Large intestine (tissue), 3 donors: ENCODE measurements around the gene CD226. TPM values are rescaled to one million over a fixed set of nuclear protein-coding genes. Genes with fewer than 3 reads are reported as not detected.
"Not testable (repeated sequence)": the region's sequence is repeated elsewhere in the genome, so short reads cannot be mapped to it uniquely, and the experiment has no call there.

Experiments
- DNase-seq, 2 donors: peaks; one replicate each; pipeline versions ENCODE4 v3.0.0 to v3.0.0-alpha.2; 2013
- H3K27ac ChIP-seq: one replicate; pipeline ENCODE4 v1.5.1; 2013; ENCODE audit warnings: low read length
- H3K27me3 ChIP-seq: 2 replicates; pipeline ENCODE4 v1.6.1; 2013; ENCODE audit warnings: low read length; ENCODE audit not compliant: control insufficient read depth, insufficient read depth
- H3K36me3 ChIP-seq: 2 replicates; pipeline ENCODE4 v1.6.1; 2013; ENCODE audit warnings: low read length; ENCODE audit not compliant: control insufficient read depth, insufficient read depth
- H3K4me1 ChIP-seq: one replicate; pipeline ENCODE4 v1.6.1; 2013; ENCODE audit warnings: low read length; ENCODE audit not compliant: control insufficient read depth, insufficient read depth
- H3K4me3 ChIP-seq: one replicate; pipeline ENCODE4 v1.5.1; 2013; ENCODE audit warnings: low read length
- H3K9me3 ChIP-seq: one replicate; pipeline ENCODE4 v1.6.1; 2013; ENCODE audit warnings: mild to moderate bottlenecking, low read depth, low read length, moderate library complexity; ENCODE audit not compliant: control insufficient read depth
- WGBS: methylation state at CpG from one replicate; pipeline ENCODE4 v1.1.5; 2013; ENCODE audit warnings: low lambda C conversion rate; ENCODE audit not compliant: insufficient coverage; 5-methylcytosine and 5-hydroxymethylcytosine counted together
- polyA plus RNA-seq: library from polyadenylated mRNA; unstranded; fragments of 120-200 nt; gene quantifications from one replicate; pipeline ENCODE4 v1.2.1, GENCODE V29; 2013

The CD226 gene
- polyA plus RNA-seq, 1 donor = 1.6 TPM

DNA sequence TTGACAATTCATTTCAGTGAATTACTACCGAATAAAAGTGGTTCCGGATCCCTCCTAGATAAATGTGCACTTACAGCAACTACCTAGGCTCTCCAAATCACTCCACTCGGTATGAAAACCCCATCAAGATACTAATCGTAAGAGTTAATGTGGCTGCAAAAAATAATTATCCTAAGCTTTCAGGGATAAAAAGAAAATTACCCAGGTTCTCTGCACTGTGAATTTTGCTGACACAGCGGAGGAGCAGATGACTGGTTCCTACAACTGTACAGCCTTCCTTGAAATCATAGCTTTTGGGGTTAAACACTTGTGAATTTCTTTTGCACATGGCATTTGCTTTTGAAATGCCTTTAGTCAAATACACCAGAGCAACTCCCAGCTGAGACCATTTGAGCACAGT is 104.7 kb downstream of the CD226 start:
- no peaks in the 10 kb centered on the region for H3K9me3 ChIP-seq
- no peak overlapping the region for H3K4me3 ChIP-seq
- no peaks in the 10 kb centered on the region for H3K4me1 ChIP-seq
- 100% methylated on average over 1 of the region's 5 CpGs for WGBS
- H3K36me3 ChIP-seq = no peaks in the 10 kb centered on the region
- no peak for DNase-seq
- no peaks in the 10 kb centered on the region for H3K27me3 ChIP-seq
- no peak overlapping the region for H3K27ac ChIP-seq

DNA sequence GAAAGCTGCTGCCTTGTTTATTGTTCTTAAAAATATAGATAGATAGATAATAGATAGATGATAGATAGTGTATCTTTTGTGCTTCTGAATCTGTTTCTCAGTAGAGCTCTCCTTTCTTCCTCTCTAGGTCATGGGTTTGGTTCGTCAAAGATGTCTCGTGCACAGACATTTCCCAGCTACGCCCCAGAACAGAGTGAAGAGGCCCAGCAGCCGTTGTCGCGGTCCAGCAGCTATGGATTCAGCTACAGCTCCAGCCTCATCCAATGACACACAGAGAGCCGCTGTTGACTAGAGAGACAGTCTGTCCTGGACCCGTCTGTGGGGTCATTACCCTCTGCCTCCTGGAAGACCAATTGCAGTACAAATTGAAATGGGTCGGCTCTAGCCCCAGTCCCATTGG is 106.6 kb downstream of the CD226 start:
- DNase-seq = no peak
- no peak overlapping the region for H3K27ac ChIP-seq
- H3K27me3 ChIP-seq = no peaks in the 10 kb centered on the region
- no peaks in the 10 kb centered on the region for H3K4me1 ChIP-seq
- H3K9me3 ChIP-seq = no peaks in the 10 kb centered on the region
- no CpG with 5 or more reads among the region's 9 CpGs for whole genome bisulfite sequencing
- H3K36me3 ChIP-seq = no peaks in the 10 kb centered on the region
- H3K4me3 ChIP-seq = no peak overlapping the region

DNA sequence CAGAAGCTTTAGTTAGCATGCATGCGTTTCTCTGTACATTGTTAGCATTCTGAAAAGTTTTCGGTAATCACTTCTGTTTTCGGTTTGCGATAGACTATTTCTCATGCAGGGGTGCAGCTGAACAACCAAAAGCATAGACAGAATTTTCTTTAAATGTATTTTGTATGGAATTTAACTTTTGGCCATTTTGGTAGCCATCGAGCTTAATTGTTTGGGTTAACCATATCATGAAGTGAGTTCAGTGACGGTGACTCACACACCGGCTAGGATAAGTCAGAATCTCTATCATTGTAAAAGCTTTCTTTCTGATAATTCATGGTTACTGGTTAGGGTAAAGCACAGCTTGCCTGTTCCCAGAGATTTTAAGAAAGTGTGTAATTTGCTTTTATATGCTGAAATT is 107.2 kb downstream of the CD226 start:
- no peak overlapping the region for H3K4me3 ChIP-seq
- no peaks in the 10 kb centered on the region for H3K4me1 ChIP-seq
- DNase-seq = no peak
- no peak overlapping the region for H3K27ac ChIP-seq
- no peaks in the 10 kb centered on the region for H3K27me3 ChIP-seq
- H3K36me3 ChIP-seq = no peaks in the 10 kb centered on the region
- no peaks in the 10 kb centered on the region for H3K9me3 ChIP-seq
- 93% methylated on average over 4 of the region's 7 CpGs for whole genome bisulfite sequencing

DNA sequence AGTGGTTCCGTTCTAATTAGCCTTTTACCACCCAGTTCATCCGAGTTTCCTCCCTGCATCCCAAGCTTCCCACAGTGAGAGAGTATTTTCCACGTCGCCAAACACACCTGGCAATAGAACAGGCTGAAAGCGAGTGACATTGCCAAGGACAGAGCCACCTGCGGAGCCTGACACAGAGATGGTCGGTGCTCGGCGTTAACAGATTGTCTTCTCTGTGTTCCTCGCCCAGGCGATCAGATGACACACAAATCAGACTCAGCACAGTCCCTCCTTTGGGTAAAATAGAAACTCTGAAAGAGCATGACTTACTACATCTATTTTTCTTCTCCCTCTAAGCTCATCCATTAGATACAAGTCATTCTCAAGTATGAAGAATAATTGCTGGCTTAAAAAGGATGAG is 107.7 kb downstream of the CD226 start:
- no CpG with 5 or more reads among the region's 11 CpGs for WGBS
- no peaks in the 10 kb centered on the region for H3K4me1 ChIP-seq
- no peaks in the 10 kb centered on the region for H3K27me3 ChIP-seq
- no peak overlapping the region for H3K27ac ChIP-seq
- H3K9me3 ChIP-seq = no peaks in the 10 kb centered on the region
- H3K36me3 ChIP-seq = no peaks in the 10 kb centered on the region
- no peak overlapping the region for H3K4me3 ChIP-seq
- DNase-seq = no peak

DNA sequence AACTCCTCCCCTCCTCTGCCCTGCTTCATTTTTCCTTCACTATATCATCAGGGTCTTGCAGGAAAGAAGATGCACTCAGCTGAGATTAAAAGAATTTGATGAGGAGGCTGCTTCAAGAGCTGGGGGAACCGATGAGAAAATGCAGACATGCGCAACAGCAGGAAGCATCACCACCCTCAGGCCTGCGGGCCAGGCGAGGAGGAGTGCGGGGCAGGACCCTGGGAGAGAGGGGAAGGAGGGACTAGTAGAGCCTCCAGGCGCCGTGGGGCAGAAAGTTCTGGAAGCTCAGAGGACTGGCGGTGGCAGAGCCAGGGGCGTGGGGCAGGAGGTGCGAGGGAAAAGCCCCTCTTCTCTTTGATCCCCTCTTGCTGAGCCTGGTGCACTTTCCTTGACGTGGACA is 108.2 kb downstream of the CD226 start:
- no CpG with 5 or more reads among the region's 11 CpGs for WGBS

DNA sequence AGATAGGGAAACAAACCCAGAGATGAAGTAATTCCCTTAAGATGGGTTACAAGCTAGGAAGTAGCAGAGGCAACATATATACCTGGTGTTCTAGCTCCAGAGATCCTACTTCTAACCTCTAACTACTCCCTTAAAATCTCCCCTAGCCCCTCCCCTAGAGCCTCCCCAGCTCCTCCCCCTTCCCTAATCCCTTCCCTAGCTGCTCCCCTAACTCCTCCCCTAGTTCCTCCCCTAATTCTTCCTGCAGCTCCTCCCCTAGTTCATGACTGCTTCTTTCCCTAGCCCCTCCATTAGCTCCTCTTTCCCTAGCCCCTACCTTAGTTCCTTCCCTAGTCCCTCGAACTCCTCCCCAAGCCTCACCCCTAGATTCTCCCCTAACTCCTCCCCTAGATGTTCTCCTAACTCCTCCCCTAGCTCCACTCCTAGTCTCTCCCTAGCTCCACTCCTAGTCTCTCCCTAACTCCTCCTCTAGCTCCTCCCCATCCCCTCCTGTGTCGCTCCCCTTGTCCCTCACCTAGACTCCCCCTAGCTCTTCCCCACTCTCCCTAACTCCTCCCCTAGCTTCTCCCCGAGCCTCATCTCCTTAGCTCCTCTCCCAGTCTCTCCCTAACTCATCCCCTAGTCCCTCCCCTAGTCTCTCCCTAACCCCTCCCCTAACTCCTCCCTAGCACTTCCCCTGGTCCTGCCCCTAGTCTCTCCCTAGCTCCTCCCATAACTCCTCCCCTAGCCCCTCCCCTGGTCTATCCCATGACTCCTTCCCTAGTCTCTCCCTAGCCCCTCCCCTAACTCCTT is 108.9 kb downstream of the CD226 start:
- Histone ChIP-seq H3K27me3 (no peaks in the 10 kb centered on the region), H3K4me1 (no peaks in the 10 kb centered on the region), H3K9me3 (no peaks in the 10 kb centered on the region), H3K36me3 (no peaks in the 10 kb centered on the region), H3K27ac (no peak overlapping the region), H3K4me3 (no peak overlapping the region)
- DNase-seq = no peak
- WGBS = 84% methylated on average over 3 of the region's 3 CpGs

More for the DNA sequence above, 108.2 kb downstream of the CD226 start:
- Histone ChIP-seq H3K9me3 (no peaks in the 10 kb centered on the region), H3K4me3 (no peak overlapping the region), H3K27me3 (no peaks in the 10 kb centered on the region), H3K4me1 (no peaks in the 10 kb centered on the region), H3K36me3 (no peaks in the 10 kb centered on the region), H3K27ac (no peak overlapping the region)
- DNase-seq = no peak

DNA sequence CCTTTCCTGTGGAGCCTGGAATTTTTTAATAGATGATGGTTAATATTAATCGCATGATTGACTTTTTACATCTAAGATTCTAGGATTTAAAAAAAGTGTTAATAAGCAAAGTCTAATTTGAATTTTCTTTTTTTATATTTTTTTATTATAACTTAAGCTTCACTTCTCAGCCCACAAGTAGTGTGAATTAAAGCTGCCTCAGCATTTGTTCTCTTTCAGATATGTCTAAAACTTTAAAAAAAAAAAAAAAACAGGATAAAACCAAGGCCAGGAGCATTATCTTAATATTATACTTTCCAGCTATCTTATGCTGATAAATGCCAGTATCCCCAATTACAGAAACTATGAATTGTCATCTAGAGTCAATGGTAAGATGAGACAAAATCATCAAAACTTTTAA is 109.7 kb downstream of the CD226 start:
- WGBS = 100% methylated on average over 1 of the region's 1 CpG

DNA sequence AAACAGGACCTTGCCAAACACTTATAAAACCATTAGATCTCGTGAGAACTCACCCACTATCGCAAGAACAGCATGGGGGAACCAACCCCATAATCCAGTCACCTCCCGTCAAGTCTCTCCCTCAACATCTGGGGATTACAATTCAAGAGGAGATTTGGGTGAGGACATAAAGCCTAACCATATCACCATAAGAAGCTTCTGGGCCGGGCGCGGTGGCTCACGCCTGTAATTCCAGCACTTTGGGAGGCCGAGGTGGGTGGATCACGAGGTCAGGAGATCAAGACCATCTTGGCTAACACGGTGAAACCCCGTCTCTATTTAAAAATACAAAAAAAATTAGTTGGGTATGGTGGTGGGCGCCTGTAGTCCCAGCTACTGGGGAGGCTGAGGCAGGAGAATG is 112.7 kb downstream of the CD226 start:
- no CpG with 5 or more reads among the region's 12 CpGs for WGBS
- H3K9me3 ChIP-seq, H3K36me3 ChIP-seq, H3K4me3 ChIP-seq, DNase-seq, H3K27me3 ChIP-seq, H3K27ac ChIP-seq, H3K4me1 ChIP-seq: not testable (repeated sequence)

More for the DNA sequence above, 109.7 kb downstream of the CD226 start:
- Histone ChIP-seq H3K4me1 (no peaks in the 10 kb centered on the region), H3K36me3 (no peaks in the 10 kb centered on the region), H3K27ac (no peak overlapping the region), H3K27me3 (no peaks in the 10 kb centered on the region), H3K9me3 (no peaks in the 10 kb centered on the region), H3K4me3 (no peak overlapping the region)
- DNase-seq = no peak

DNA sequence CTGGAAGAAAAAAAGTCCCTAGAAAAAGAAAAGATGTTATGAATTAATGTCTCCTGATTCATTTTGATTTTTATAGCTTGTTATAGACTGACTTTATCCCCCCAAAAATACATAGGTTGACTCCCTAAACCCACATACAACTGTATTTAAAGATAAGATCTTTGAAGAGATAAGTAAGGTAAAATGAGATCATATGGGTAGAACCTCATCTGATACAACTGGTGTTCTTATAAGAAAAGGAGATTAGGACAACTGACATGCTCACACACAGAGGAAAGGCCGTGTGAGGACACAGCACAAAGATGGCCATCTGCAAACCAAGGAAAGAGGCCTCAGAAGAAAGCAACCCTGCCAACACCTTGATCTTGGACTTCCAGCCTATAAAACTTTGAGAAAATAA is 117.5 kb downstream of the CD226 start:
- Histone ChIP-seq H3K4me1 (no peaks in the 10 kb centered on the region), H3K9me3 (no peaks in the 10 kb centered on the region), H3K27ac (no peak overlapping the region), H3K36me3 (no peaks in the 10 kb centered on the region), H3K27me3 (no peaks in the 10 kb centered on the region), H3K4me3 (no peak overlapping the region)
- no peak for DNase-seq
- 80% methylated on average over 1 of the region's 1 CpG for WGBS

DNA sequence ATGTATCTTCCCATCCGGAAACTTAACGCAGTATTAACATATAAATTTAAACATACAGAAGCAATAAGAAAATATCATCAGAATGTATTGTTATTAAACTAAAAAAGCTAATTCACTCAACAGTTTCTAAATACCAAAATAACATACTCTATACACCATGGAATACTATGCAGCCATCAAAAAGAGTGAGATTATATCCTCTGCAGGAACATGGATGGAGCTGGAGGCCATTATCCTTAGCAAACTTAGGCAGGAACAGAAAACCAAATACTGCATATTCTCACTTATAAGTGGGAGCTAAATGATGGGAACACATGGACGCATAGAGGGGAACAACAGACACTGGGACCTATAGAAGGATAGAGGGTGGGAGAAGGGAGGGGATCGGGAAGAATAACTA is 127.1 kb downstream of the CD226 start:
- Histone ChIP-seq H3K36me3 (no peaks in the 10 kb centered on the region), H3K4me3 (no peak overlapping the region), H3K9me3 (no peaks in the 10 kb centered on the region), H3K27me3 (no peaks in the 10 kb centered on the region), H3K27ac (no peak overlapping the region), H3K4me1 (no peaks in the 10 kb centered on the region)
- DNase-seq = no peak
- 100% methylated on average over 1 of the region's 4 CpGs for WGBS

DNA sequence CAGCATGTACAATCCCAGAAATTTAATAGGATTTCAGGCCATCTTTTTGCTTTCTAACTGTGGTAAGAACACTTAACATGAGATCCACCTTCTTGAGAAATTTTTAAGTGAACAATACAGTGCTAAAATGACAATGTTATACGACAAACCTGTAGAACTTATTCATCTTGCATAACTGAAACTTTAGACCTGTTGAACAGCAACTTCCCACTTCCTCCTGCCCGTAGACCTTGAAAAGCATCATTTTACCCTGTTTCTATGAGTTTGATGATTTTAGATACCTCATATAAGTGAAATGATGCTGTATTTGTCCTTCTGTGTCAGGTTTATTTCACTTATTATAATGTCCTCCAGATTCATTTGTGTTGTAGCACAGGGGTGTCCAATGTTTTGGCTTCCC is 128.2 kb downstream of the CD226 start:
- DNase-seq = no peak
- no CpG with 5 or more reads among the region's 2 CpGs for WGBS
- no peaks in the 10 kb centered on the region for H3K36me3 ChIP-seq
- H3K4me3 ChIP-seq = no peak overlapping the region
- H3K27me3 ChIP-seq = no peaks in the 10 kb centered on the region
- H3K4me1 ChIP-seq = no peaks in the 10 kb centered on the region
- H3K27ac ChIP-seq = no peak overlapping the region
- no peaks in the 10 kb centered on the region for H3K9me3 ChIP-seq
